Prostate gland (tissue), 2 donors: Measurements from ENCODE around the gene NUFIP2.

Experiments used
- CTCF ChIP-seq, 4 experiments: fragments of 200-600 bp in 2 of 4; fragments of 450-650 bp in 2 of 4; sonication (generic) in 2 of 4; IDR thresholded peaks; 1 replicate in 3 of 4; 2 replicates in 1 of 4; pipeline ENCODE4 v1.5.1; 2016 to 2019; ENCODE audit warnings: antibody characterized with exemption in 4 of 4, mild to moderate bottlenecking in 2 of 4, moderate library complexity in 2 of 4
- POLR2A ChIP-seq: fragments of 450-650 bp; IDR thresholded peaks from one replicate; pipeline ENCODE4 v1.6.1; 2016; ENCODE audit warnings: antibody characterized with exemption, mild to moderate bottlenecking
- POLR2AphosphoS5 ChIP-seq: sonication (generic); formaldehyde crosslinking; IDR thresholded peaks from one replicate; pipeline ENCODE4 v1.6.1; 2017; ENCODE audit warnings: antibody characterized with exemption

- TF ChIP-seq CTCF (IDR thresholded peaks at IDR 0.05), result no peak
- TF ChIP-seq POLR2A, result no peak
- no peak for TF ChIP-seq POLR2AphosphoS5
These were observed 46.7 kb downstream of the NUFIP2 start for GRCh38 chr17:29247219-29247618.
